ENCODE data around the gene PTPRK.

Gene PTPRK

DNA sequence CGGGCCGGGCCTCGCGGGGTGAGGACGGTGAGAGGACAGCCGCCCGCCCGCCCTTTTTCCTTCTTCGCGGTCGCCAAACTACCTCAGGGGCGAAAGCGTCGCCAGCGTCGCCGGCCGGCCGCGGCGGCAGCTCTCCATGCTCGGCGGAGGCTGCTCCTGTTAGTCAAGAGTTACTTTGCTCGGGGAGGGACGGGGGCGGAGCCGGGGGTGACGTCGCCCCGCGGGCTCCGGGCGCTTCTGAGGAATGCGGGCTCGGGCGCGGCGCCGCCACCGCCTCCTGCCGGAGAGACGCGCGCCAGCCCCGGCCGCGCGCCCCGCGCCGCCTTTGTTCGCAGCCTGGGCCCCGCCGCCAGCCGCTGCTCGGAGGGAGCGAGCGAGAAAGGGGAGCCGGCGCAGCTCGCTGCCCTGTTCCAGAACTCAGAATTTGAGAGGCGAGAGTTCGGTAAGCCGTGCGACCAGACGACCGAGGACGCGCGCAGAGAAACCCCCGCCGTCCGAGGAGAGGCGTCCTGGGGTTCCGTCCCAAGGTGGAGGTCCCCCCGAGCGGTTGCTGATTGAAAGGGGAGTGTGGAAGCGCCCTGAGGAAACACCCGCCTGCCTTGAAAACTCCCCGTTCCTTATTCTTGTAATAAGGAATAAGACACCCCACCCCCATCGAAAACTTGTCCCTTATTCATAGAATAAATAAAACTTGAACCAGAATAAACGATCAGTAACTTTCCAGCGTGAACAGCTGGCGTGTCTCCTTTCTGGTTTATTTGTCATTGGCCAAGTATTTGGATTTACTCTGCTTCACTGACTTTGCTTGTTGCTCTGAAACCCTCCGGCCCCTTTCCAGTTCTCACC is at the start of gene PTPRK:
Gene PTPRK, minus strand, starts transcription at position 164 of the 846 bp plus-strand sequence. CDS start 241 bp downstream, outside the sequence.
- DNase-seq (ENCODE audit: low read depth) = peak; percentile 83

- DNase-seq (ENCODE audit: low read depth) = no peak
Measured at GRCh38 chr6:128567029-128567428, 46.6 kb upstream of the PTPRK start.

DNA sequence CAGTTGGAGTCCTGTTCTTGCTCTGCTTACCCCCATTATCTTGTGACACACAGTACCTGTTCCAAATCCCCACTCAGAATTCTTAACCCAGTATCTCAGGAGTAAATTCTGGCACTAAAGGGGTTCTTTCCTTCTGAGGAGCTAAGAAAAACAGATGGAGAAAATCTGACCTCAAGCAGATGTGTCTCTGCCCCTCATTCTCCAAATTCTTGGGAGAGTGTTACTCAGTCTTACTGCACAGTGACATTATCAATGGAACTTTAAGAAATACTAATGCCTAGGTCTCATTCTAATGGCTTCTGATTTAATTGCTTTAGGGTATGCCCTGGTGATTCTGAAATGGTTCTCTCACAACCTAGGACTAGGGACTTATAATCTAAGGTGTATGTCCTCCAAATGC is 40.6 kb upstream of the PTPRK start:
- no peak for DNase-seq (ENCODE audit: low read depth)

DNA sequence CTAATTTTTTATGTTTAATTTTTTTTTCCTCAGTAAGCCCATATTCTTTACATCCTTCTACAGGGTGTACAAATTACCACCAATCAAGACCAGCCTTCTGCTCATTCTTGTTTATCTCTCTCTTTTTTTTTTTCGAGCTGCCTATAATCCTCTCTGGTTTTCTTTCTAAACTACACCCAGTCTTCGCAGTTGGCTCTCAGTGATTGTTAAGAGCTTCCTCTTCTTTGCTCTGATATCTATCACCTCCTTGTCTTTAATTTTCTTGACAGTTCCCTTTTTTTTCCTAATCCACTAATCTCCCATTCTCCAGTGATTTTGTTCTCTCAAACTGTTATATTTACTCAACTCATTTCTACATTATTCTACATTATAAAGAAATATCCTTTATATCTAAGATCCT is 38.5 kb upstream of the PTPRK start:
- DNase-seq (ENCODE audit: low read depth) = no peak

DNA sequence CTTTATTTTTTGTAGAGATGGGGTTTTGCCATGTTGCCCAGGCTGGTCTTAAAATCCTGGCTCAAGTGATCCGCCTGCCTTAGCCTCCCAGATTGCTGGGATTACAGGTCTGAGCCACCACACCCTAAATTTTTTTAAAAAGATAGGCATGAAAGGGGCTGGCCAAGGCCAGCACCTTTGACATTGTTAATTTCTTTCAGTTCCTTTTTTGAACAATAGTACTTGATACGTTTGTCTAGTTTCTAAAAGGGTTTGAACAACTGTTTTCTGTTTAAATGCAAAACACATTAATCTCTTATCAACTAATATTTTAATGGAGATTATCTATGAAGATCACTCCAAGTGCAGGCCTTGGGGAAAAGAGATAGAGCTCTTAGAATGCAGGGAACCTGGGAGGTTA is 37.6 kb upstream of the PTPRK start:
- DNase-seq (ENCODE audit: low read depth) = no peak

- DNase-seq (ENCODE audit: low read depth) = no peak
Measured at GRCh38 chr6:128557081-128557480, 36.7 kb upstream of the PTPRK start.

DNA sequence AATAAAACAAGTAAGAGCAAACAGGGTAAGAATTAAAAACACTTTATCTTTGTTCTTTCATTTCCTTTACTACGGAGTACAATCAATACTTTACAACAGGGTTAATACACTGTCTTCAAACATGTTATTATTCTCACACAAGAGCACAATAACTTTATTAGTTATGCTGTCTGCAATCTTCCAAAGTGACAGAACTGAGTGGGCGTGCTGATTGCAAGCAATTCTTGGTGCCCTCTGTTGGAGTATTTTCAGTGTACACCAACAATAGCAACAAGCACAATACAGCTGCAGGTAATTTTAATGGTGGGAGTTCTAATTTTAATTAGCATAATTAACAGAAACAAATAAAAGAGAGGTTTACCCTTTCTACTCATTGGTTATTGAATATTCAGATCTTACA is 33.9 kb upstream of the PTPRK start:
- no peak for DNase-seq (ENCODE audit: low read depth)

- no peak for DNase-seq (ENCODE audit: low read depth)
Measured at GRCh38 chr6:128541261-128541660, 20.9 kb upstream of the PTPRK start.

GRCh38 chr6:128538763-128539162 is 18.4 kb upstream of the PTPRK start:
- DNase-seq (ENCODE audit: low read depth) = no peak

- DNase-seq (ENCODE audit: low read depth) = no peak
Measured at GRCh38 chr6:128532827-128533226, 12.4 kb upstream of the PTPRK start.

DNA sequence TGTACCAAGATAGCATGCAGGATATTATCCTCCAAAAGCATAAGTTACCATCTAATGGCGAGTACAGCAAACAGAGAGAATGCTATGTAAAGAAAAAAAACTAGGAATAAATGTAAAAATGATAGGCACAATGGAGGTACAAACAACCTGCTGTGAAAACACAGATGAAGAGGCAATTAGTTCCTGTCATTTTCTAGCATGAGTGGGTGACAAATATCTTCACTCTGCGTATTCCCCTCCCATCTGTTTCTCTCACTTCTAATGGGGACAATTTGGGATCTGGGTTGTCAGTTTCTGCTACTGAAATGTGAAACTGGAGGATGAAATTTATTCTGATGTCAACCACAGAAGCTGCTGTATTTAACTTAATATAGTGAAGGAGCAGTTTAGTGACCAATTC is 11.7 kb upstream of the PTPRK start:
- no peak for DNase-seq (ENCODE audit: low read depth)

DNA sequence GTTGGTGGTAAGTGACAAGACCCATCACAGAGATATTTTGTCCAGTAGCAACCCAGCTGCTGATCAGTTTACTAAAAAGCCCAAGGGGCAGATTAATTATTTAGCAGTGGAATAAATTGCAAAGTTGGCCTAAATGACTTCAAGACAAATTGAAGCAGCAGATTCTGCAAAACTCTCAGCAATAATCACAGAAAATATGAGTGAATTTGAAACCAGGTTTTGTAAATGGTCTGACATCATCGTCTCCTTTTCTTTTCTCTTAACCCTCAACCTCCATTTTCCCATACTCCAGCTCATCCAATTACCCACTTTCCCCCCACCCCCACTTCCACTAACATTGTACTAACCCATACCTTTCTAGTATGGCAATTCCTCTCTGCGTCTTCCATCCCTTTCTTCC is 11.3 kb upstream of the PTPRK start:
- DNase-seq (ENCODE audit: low read depth) = no peak

DNA sequence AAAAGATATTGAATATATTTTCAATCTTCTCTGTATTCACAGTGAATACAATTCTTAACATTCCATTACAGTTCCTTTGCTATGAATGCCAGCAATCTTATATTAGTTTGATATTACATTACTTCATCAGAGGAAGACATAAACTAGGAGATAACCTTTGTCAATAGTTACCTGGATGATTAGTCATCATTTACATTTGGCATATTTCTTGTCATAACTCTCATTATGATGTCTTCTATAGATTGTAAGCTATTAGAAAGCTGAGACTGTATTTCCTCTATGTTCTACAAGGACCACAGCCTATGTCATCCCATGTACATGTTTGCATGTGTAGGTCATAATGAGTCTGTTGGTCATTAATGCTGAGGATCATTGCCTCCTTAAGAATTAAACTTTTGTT is 7.8 kb upstream of the PTPRK start:
- no peak for DNase-seq (ENCODE audit: low read depth)

GRCh38 chr6:128527375-128527774 is 7.0 kb upstream of the PTPRK start:
- no peak for DNase-seq (ENCODE audit: low read depth)

- no peak for DNase-seq (ENCODE audit: low read depth)
Measured at GRCh38 chr6:128526152-128526914, 5.9 kb upstream of the PTPRK start.

DNA sequence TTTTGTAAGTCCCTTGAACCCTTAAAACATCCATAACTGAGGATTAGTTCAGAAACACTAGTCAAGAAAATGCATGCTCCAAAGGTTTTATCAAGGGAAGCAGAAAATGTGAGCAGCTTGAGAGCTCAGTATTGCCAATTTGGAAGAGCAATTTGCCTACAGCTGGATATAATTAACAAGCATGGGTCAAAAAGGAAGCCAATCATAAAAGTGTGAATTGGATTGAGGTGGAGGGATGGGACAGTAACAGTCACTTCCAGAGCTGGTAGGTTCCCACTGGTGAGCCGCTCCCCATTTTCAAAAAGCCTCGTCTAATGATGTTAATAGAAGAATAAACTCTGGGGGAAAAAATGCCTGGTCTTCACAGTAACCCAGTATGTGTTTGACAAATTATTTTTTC is 5.0 kb upstream of the PTPRK start:
- DNase-seq (ENCODE audit: low read depth) = no peak

GRCh38 chr6:128521282-128521632 is 858 bp upstream of the PTPRK start:
- no peak for DNase-seq (ENCODE audit: low read depth)

DNA sequence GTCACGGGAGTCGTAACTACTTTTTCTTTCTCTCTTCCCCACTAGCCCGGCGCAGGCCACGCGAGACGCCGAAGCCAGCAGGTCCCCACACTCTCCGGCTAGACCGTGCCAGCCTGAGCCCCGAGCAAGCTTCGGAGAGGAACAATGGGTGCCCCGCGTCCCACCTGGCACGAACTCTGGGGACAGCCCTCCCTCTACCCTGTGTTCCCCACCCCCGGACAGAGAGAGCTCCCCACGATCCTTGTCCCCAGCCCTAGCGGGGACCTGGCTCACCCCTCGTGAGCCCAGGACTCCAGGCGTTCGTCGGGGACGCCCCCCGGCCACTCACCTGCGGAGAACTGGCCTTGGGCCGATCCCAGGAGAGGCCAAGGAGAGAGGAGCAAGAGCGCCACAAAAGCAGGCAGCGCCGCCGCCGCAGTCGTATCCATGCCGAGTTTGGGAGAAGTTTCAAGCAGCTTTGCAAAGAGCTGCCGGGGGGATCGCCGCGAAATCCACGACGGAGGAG is 416 bp downstream of the PTPRK start:
- no peak for DNase-seq (ENCODE audit: low read depth)

- no peak for DNase-seq (ENCODE audit: low read depth)
Measured at GRCh38 chr6:128519132-128519930, 1.1 kb downstream of the PTPRK start.

DNA sequence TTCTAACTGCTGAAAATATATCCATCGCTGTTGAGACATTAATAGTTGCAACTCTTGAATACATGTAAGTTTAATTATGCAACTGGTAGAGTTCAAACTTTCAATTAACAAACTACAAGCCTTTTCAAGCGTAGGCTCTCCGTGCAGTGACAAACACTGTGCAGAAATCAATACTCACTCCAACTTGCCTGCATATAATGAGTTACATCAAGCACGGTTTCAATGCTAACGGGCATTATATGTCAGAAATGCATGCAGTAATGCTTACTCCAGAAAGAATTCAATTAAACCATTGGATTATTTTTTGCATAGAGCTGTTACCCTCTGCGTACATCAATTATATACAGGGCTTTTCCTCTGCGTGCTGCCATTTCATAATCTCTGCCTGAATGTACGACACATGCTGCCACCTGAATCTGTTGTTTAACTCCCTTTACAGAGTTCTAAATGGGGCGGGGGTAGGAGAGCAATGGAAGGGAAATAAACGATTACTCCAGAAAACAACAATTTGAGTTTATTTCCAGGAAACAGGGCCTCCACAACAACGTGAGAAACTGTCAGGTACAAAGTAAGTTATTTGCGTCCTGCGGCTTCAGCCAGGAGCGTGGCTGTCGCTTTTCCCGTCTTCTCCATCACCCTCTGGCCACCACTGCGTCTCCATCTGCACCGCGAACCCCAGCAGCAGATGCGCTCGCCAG is 1.8 kb downstream of the PTPRK start:
- no peak for DNase-seq (ENCODE audit: low read depth)

DNA sequence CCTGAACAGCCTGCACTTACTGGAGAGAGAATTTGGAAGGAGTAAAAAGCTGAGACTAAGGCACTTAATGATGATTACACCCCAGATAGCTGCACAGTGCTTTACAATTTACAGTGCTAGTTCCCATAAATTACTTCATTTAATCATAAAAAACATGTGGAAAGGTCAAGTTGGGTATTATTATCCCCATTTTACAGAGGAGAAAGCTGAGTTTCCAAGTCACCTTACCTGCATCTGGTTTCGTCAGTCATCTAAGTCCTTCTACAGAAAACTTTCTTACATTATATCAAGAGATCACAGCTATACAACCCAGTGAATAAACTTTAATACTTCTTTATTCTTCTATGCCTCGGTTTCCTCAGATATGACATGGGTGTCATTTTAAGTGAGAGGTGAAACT is 3.3 kb downstream of the PTPRK start:
- DNase-seq (ENCODE audit: low read depth) = no peak

- no peak for DNase-seq (ENCODE audit: low read depth)
Measured at GRCh38 chr6:128516514-128516898, 3.9 kb downstream of the PTPRK start.

All from GM04504 (cell line).